ENCODE results near the gene TLR2.

TLR2 gene

GRCh38 chr4:153728660-153729059, 44.6 kb downstream of the TLR2 start:
- in situ Hi-C loops (cut with HindIII; ENCODE audit: low sequenced_read_pairs), result no loop called here

- in situ Hi-C loops (cut with HindIII; ENCODE audit: low sequenced_read_pairs), result no loop called here
Measured at GRCh38 chr4:153729895-153730294, 45.8 kb downstream of the TLR2 start.

GRCh38 chr4:153731239-153731638, 47.2 kb downstream of the TLR2 start:
- in situ Hi-C loops (cut with HindIII; ENCODE audit: low sequenced_read_pairs), result no loop called here

- in situ Hi-C loops (cut with HindIII; ENCODE audit: low sequenced_read_pairs), result no loop called here
Measured at GRCh38 chr4:153733751-153734448, 49.8 kb downstream of the TLR2 start.

- in situ Hi-C loops (cut with HindIII; ENCODE audit: low sequenced_read_pairs), result no loop called here
Measured at GRCh38 chr4:153735906-153736461, 51.9 kb downstream of the TLR2 start.

GRCh38 chr4:153741541-153741940, 57.5 kb downstream of the TLR2 start:
- in situ Hi-C loops (cut with HindIII; ENCODE audit: low sequenced_read_pairs), result no loop called here

- in situ Hi-C loops (cut with HindIII; ENCODE audit: low sequenced_read_pairs), result no loop called here
Measured at GRCh38 chr4:153745651-153746050, 61.6 kb downstream of the TLR2 start.

GRCh38 chr4:153747406-153747955, 63.4 kb downstream of the TLR2 start:
- in situ Hi-C loops (cut with HindIII; ENCODE audit: low sequenced_read_pairs), result no loop called here

GRCh38 chr4:153748378-153748777, 64.3 kb downstream of the TLR2 start:
- in situ Hi-C loops (cut with HindIII; ENCODE audit: low sequenced_read_pairs), result no loop called here

GRCh38 chr4:153750197-153750817, 66.2 kb downstream of the TLR2 start:
- in situ Hi-C loops (cut with HindIII; ENCODE audit: low sequenced_read_pairs), result no loop called here

GRCh38 chr4:153755186-153755585, 71.1 kb downstream of the TLR2 start:
- in situ Hi-C loops (cut with HindIII; ENCODE audit: low sequenced_read_pairs), result no loop called here

Measured in endothelial cell of hepatic sinusoid (primary cell).